ENCODE results near the gene TMEM236. TPM values are rescaled to one million over a fixed set of nuclear protein-coding genes. Genes with fewer than 3 reads are reported as not detected.

TMEM236 gene
- total RNA-seq, 2 experiments from 2014 or later: 0.04 TPM

DNA sequence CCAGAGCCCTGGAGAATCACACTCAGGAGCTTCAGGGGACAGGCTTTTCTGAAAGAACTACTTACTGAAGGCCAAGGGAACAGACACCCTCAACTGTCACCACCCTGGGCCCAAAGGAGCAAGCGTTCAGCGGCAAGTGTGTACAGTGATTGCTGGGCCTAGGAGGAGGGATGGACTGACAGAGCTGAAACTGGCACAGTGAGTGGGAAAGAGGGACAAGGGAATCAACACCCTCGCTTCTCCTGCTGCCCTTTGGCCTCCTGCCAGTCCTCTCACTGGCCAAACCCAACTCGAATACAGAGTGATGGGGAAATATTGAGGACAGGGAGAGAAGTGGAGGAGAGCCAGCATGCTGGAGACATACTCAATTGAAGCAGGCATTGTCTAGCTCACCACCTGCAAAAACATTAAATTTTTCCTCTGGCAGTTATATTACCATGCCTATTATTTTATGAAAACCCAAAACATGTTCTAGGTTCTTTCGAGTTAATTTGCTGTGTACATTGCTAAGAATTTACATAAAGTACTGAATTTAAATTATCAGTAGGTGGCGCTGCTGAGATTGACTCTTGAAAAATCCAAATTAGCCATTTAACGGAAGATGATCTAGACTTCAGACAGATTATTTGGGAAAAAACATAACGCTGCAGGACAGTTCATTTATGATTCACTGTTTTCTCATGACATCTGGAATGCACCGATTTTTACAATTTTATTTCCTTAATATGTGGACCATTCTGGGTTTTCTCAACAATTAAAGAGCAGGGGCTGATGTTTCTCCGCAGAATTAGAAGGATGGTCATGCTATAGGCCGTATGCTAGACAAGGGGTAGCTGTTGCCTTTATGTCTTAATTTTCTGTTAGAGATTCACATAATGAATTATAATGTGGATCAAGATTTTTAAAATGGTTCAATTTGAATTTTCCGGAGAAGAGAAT, 14.7 kb upstream of the TMEM236 start:
- CTCF ChIA-PET: interaction anchor here (0.9 kb wide), 1 partner anchor 118 kb away, joined by 4 read pairs; no protein-coding TSS in a partner anchor
- POLR2A ChIA-PET: interaction anchor here (0.5 kb wide), 1 partner anchor 127 kb away, joined by 6 read pairs; no protein-coding TSS in a partner anchor

DNA sequence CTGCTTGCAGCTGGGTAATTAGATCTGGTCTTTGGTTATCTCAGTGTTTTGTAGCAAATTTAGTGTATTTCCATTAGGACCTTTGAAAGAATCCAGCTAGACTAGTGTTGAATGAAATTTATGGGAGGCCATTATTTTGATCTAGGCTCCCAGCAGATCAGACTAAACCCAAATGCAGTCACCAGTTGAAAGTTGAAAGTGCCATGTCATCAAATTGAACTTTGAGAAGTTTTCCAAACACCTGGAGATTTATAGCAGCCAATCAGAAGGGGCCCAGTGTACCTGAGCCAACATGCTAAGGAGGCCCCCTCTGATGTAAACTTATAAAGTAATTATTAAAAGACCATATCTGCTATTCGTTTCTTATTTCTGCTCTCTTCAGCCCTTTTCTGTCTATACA, 11.3 kb upstream of the TMEM236 start:
- CTCF ChIA-PET: no interaction called here
- POLR2A ChIA-PET: no interaction called here

DNA sequence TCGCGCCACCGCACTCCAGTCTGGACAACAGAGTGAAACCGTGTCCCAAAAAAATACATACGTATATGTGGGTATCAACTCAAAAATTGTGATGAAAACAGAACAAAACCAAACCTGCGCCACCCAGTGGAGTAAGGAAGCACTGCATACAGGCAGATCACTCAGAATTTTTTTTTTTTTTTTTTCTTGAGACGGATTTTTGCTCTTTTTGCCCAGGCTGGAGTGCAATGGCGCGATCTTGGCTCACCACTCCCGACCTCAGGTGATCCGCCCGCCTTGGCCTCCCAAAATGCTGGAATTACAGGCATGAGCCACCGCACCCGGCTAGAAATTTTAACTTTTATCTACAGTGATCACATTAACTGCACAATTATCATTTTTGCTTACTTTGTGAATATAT, 9.1 kb upstream of the TMEM236 start:
- ChIA-PET CTCF (interaction anchor here (0.7 to 0.9 kb wide), 2 partner anchors 32 to 136 kb away, joined by 3 read pairs; no protein-coding TSS in a partner anchor), POLR2A (no interaction called here)

DNA sequence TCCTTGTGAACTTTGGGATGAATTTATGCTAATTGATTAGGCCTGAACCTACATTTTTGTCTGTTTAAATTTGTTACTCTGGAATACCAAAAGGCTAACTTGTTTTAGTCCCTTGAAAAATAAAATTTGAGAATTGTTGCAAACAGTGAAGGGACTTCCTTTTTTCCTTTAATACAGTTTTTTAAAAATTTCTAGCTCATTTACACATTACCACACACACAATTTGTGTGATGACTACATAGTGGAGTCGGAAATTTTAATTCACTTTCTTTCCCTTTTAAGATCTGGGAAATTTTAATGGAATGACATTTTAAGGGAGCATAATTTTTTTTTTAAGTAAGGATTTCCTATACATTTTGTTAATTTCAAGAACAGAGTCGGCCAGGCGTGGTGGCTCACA, 8.6 kb upstream of the TMEM236 start:
- POLR2A ChIA-PET: no interaction called here
- CTCF ChIA-PET: no interaction called here

GRCh38 chr10:17744341-17744861, 7.6 kb upstream of the TMEM236 start:
- ChIA-PET POLR2A (no interaction called here), CTCF (no interaction called here)

GRCh38 chr10:17747883-17748550, 4.0 kb upstream of the TMEM236 start:
- CTCF ChIA-PET: interaction anchor here (0.8 kb wide), 1 partner anchor 14 kb away, joined by 3 read pairs; no protein-coding TSS in a partner anchor

GRCh38 chr10:17749890-17750289, 2.1 kb upstream of the TMEM236 start:
- ChIA-PET POLR2A (no interaction called here), CTCF (no interaction called here)

More at GRCh38 chr10:17747883-17748550, 4.0 kb upstream of the TMEM236 start:
- POLR2A ChIA-PET: no interaction called here

- POLR2A ChIA-PET: no interaction called here
- CTCF ChIA-PET: no interaction called here
Measured at GRCh38 chr10:17756557-17757217, 4.7 kb downstream of the TMEM236 start.

DNA sequence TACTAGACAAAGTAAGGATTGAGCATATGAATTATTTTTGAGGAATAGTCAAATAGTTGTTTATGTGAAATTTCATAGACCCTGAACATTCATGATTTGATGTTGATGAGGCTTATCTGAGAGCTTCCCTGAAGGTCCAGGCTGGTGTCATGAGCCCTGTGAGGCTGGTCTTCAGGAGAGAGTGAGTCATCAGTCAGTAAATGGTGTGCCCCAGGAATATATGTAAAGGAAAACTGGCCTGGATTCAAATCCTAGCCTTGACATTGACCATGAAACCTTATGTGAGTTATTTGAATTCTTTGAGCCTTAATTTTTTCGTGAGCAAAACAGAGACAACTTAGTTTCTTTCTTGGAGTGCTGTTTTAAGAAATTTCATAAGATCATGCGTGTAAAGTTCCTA, 6.2 kb downstream of the TMEM236 start:
- ChIA-PET CTCF (interaction anchor here (1.0 kb wide), 1 partner anchor 13 kb away, joined by 5 read pairs; no protein-coding TSS in a partner anchor), POLR2A (no interaction called here)

- ChIA-PET POLR2A (no interaction called here), CTCF (no interaction called here)
Measured at GRCh38 chr10:17758896-17759295, 6.9 kb downstream of the TMEM236 start.

- POLR2A ChIA-PET: no interaction called here
- CTCF ChIA-PET: no interaction called here
Measured at GRCh38 chr10:17764142-17764541, 12.1 kb downstream of the TMEM236 start.

- ChIA-PET CTCF (no interaction called here), POLR2A (no interaction called here)
Measured at GRCh38 chr10:17765602-17766001, 13.6 kb downstream of the TMEM236 start.

DNA sequence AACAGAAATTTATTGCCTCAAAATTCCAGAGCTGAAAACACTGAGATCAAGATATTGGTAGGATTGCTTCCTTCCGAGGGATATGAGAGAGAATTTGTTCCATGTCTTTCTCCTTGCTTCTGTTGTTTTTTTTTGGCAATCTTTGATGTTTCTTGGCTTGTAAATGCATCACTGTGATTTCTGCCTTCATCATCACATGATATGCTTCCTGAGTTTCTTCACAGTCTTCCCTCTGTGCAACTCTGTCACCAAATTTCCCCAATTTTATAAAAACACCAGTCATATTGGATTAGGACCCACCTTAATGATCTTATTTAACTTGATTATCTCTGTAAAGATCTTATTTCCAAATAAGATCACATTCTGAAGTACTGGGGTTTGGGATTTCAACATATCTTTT, 14.7 kb downstream of the TMEM236 start:
- ChIA-PET POLR2A (no interaction called here), CTCF (no interaction called here)

DNA sequence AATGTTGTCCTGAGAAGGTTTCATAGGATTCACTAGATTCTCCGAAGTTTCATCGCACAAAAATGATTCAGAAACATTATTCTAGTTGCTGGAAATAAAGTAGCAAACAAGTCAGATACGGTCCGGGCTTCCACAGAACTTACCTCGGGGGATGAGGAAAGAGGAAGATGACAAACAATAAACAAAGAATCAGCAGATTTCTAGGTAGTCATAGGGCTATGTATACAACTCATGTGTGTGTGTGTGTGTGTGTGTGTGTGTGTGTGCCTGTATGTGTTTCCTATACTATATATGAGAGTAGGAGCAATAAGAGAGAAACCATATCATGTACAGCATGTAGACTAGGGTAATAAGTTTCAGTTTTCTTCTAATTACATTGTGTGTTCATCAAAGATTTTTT, 16.5 kb downstream of the TMEM236 start:
- POLR2A ChIA-PET: no interaction called here
- CTCF ChIA-PET: no interaction called here

DNA sequence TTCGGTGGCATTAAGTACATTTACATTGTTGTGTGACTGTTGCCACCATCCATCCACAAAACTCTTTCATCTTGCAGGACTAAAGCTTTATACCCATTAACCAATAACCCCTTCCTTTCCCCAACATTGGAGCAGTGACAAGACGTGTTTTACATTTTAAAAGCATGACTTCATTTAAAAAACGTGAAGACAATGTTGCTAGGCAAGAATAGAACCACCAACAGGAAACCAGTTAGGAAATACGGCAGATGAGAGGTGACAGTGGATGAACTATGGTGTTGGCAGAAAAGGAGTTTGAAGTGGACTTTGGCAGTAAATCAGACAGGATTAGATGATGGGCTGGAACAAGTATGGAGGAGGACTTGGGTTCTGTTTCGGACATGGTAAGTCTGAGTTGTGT, 17.0 kb downstream of the TMEM236 start:
- ChIA-PET POLR2A (no interaction called here), CTCF (no interaction called here)

GRCh38 chr10:17771017-17771416, 19.0 kb downstream of the TMEM236 start:
- CTCF ChIA-PET: no interaction called here
- POLR2A ChIA-PET: no interaction called here

DNA sequence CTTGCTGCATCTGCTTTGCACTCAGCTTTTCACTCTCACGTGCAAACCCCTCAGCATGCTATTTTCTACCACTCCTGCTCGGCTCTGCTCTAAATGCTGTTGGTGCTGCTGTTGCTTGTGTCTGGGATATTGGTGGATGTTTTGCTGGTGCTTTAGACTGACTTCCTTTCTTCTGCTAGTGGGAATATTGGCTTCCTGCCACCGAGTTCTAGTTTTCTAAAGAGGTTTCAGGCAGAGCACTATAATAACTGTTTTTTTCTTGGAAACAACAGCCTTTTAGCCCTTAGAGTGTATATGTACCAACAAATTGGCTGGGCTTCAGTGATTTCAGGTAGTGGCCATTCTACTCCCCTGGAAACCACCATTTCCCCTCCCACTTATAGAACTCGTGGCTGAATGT, 27.8 kb downstream of the TMEM236 start:
- CTCF ChIA-PET: no interaction called here
- POLR2A ChIA-PET: no interaction called here

GRCh38 chr10:17780727-17781126, 28.7 kb downstream of the TMEM236 start:
- POLR2A ChIA-PET: no interaction called here
- CTCF ChIA-PET: no interaction called here

DNA sequence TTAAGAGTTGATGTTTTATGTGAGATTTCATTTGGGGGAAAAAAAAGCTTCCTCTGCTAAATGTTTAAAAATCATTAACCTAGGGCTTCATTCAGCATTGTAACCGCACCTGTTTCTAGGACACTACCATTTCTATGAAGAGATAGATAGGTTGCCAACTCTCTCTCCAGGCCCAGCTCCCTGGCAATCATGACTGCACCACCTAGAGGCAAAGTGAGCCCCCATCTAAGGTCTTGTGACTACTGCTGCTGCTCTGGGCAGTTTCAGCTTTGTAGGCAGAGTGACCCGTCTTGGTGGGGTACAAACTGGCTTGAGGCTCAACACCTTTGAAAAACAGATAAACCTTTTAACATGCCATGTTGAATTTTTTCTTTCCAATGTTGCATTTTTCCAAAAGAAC, 29.9 kb downstream of the TMEM236 start:
- CTCF ChIA-PET: interaction anchor here (0.7 kb wide), 1 partner anchor 86 kb away, joined by 3 read pairs; no protein-coding TSS in a partner anchor
- POLR2A ChIA-PET: no interaction called here

DNA sequence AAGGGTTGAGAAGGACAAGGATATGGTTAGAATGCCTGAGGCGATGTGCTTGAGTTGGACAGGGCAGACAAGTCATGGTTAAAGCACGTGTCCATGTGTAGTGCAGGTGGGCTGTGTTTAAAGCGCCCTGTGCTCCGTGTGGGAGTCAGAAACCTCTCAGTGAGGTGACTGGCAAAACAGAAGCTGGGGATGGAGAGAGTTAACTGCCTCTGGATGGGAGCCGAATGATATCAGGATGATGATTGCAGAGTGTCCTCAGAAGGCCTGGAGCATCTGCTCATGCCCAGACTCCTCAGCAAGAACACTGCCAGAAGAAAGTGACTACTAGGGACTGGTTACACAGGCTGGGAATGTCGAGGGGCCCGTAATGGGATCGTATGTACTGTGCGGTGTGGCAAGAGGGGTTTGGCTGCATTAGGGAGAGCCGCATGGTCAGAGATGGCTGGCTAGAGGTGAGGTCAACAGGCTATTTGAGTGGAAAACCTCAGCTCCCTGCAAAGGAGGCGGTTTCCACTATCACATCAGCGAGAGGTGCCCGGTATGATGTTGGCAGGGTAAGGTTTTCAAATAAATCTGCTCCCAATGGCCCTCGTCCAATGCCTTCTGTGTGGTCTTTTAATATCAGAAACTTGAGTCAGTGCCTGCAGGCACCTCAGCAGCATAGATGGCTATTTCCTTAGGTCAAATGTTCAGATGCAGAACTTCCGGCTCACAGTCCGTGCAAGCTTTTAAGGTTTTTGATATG, 31.1 kb downstream of the TMEM236 start:
- ChIA-PET POLR2A (no interaction called here), CTCF (no interaction called here)

Data from activated CD8-positive, alpha-beta memory T cell treated with anti-CD3 and anti-CD28 coated beads for 36 hours (primary cell).